Measurements from ENCODE around the gene TRAPPC2B.

The TRAPPC2B gene

DNA sequence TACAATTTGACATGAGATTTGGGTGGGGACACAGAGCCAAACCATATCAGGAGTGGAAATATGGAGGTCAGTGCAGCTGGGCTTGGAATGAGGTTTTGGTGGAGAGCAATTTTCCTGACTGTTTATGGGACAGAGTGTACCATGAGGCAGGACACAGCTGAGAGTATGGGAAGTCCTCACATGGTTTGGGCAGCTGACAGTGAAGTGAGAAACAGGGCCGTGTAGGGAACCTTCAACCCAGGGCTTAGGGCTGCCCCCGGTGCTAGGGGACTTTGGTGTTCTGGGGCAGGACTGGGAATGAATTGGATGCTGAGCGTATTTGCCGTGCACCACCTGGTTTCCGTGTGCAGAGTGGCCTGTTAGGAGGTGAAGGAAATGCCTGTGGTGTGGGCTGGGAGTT, 32.4 kb downstream of the TRAPPC2B start:
- TF ChIP-seq GATA2 (IDR thresholded peaks at IDR 0.05; ENCODE audit: low read depth, low read length): no peak

DNA sequence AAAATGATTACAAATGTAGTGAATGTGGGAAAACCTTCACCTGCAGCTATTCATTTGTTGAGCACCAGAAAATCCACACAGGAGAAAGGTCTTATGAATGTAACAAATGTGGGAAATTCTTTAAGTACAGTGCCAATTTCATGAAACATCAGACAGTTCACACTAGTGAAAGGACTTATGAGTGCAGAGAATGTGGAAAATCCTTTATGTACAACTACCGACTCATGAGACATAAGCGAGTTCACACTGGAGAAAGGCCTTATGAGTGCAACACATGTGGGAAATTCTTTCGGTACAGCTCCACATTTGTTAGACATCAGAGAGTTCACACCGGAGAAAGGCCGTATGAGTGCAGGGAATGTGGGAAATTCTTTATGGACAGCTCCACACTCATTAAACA, 35.5 kb downstream of the TRAPPC2B start:
- TF ChIP-seq GATA2 (IDR thresholded peaks at IDR 0.05; ENCODE audit: low read depth, low read length) (no peak), GATA3 (IDR thresholded peaks at IDR 0.05; ENCODE audit: low read depth, low read length) (no peak)

DNA sequence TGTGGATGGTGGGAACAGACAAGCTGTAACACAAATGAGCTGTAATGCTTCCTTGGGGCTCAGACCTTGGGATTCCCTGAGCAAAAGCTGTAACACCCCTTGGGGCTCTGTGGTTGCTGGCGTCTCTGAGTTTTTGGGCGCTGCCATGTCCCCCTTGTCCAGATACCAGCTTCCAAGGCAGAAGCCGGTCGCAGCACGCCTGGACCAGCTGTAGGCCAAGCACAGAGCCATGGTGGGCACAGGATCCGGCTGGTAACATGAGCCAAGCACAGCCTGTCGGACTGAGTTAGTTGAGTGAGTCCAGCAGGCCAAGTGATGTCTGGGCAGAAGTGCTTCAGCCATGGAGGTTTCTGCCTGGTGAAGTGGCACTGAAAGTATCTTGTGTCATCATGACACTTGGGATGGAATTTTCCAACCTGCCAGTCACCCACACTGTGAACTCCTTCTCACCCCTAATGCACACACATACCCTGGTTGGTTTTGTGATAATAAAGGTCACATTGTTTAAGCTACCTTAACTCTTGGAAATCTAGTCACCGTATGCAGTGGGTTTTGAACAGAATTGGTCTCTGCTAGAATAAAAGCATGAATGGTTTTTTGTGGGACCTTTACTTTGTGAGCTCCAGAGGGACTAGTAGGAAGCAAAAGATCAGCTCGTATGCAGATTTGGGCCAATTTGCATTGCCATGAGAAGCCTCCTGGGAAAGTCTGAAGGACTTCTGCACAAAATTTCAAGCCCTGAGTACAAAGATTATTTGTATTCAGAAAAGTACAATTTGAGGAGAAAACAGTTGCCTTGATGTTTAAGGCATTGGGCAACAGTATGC, 40.6 kb downstream of the TRAPPC2B start:
- TF ChIP-seq GATA3 (IDR thresholded peaks at IDR 0.05; ENCODE audit: low read depth, low read length) (no peak), GATA2 (IDR thresholded peaks at IDR 0.05; ENCODE audit: low read depth, low read length) (no peak)

DNA sequence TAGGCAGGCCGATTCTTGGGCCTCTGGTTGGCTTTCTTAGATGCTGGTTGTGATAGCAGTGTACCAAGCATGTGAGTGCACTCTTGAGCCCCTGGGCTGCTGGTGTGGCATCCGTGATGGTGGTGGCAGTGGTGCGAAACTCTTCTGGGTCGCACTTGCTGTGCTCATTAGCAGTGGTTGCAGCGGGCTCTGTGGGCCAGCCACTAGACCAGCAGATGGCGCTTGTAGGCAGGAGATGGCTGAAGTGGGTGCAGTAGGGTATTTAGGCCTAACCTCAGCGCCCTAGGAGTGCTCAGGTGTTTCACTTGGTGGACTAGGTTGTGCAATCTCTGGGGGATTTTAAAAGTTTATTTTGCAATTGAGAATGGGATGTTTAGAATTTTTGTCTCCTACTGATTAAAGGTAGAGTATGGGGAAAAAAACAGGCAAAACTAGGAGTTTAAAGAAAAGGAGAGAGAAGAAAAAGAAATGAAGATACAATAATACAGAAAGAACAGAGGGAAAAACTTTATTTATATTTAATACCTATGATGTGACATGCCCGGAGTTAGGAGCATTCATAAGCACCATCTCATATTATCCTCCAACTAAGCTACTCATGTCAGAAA, 43.3 kb downstream of the TRAPPC2B start:
- TF ChIP-seq GATA3 (IDR thresholded peaks at IDR 0.05; ENCODE audit: low read depth, low read length) (no peak), GATA2 (IDR thresholded peaks at IDR 0.05; ENCODE audit: low read depth, low read length) (no peak)

DNA sequence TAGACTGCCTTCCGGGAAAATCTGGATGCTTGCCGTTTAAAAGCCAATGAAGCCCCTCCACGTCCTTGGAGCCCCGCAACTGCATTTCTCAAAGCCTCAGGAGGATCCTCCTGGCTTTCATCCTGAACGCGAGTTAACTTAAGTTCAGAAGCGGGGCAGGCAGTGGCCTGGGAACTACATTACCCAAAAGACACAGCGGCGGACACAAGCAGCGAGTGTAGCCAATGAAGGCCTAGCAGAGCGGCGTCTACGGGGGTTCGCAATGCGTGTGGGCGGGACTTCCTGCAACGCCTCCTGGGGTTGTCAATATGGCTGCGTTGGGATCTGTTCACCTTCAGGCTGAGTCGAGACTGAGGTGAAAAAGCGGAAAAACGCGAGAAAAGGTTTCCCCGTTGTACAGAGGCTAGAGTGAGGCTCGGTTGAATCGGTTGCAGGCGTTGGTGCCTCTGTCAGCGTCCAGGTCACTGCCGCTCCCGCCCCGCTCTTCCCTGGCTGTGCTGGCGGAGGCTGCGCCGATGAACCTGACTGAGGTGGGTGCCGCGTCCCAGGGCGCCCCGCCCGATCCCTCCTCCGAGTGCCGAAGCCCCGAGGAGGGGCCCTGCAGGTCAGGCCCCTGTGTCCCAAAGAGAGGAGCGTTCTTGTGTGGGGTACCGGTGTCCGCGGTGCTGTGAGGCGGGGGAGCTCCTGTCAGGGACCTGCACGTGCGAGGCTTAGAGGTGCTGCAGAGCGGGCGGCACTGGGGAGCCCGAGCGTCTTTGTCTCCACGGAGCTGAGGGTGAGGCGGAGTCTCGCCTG, 47.7 kb downstream of the TRAPPC2B start, which contains the start of gene ZNF17:
Gene ZNF17 (plus strand): TSS at position 285 of the 795 bp plus-strand sequence. CDS start 2,455 bp downstream, outside the sequence.
- TF ChIP-seq GATA3 (IDR thresholded peaks at IDR 0.05; ENCODE audit: low read depth, low read length) (no peak), GATA2 (IDR thresholded peaks at IDR 0.05; ENCODE audit: low read depth, low read length) (no peak)

Measured in SH-SY5Y (cell line).